Cardiac fibroblast (primary cell): ENCODE results near the gene SETD4.

Experiments used
- DNase-seq, 2 donors: peaks; one replicate each; pipeline versions ENCODE4 v3.0.0 to v3.0.0-alpha.2; 2010; ENCODE audit warnings: low read depth in 2 of 2
- H3K4me3 ChIP-seq, 2 donors: replicated peaks in 1 of 2; 1 replicate in 1 of 2; 2 replicates in 1 of 2; pipeline ENCODE4 v1.5.1; 2011; ENCODE audit warnings: low read depth in 2 of 2, low read length in 2 of 2, mild to moderate bottlenecking in 2 of 2, moderate library complexity in 1 of 2
- TF ChIP-seq, protein P1 (sequence below): IDR thresholded peaks from one replicate; pipeline ENCODE4 v1.5.1; 2011; ENCODE audit warnings: low read depth, mild to moderate bottlenecking, low read length, inconsistent platforms

Gene SETD4

DNA sequence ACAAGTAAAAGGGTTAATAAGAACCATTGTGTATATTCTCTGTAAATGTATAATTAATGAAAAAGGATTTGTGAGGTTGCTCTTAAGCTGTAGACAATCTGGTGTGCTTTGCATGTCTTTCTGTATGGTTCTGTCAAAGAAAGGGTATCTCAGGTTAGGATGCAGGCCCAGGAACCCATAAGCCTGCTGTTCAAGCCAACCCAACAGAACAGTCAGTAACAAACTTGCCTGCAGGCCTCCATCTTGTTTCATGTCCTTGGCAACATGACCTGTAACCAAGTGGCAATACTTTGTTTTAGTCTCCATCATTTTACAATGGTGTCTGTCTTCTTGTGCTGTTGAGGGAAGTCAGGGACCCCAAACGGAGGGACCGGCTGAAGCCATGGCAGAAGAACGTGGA, 38.7 kb upstream of the SETD4 start:
- TF ChIP-seq, protein P1, sequence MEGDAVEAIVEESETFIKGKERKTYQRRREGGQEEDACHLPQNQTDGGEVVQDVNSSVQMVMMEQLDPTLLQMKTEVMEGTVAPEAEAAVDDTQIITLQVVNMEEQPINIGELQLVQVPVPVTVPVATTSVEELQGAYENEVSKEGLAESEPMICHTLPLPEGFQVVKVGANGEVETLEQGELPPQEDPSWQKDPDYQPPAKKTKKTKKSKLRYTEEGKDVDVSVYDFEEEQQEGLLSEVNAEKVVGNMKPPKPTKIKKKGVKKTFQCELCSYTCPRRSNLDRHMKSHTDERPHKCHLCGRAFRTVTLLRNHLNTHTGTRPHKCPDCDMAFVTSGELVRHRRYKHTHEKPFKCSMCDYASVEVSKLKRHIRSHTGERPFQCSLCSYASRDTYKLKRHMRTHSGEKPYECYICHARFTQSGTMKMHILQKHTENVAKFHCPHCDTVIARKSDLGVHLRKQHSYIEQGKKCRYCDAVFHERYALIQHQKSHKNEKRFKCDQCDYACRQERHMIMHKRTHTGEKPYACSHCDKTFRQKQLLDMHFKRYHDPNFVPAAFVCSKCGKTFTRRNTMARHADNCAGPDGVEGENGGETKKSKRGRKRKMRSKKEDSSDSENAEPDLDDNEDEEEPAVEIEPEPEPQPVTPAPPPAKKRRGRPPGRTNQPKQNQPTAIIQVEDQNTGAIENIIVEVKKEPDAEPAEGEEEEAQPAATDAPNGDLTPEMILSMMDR: no peak
- DNase-seq: no peak
- no peak overlapping the region for H3K4me3 ChIP-seq

DNA sequence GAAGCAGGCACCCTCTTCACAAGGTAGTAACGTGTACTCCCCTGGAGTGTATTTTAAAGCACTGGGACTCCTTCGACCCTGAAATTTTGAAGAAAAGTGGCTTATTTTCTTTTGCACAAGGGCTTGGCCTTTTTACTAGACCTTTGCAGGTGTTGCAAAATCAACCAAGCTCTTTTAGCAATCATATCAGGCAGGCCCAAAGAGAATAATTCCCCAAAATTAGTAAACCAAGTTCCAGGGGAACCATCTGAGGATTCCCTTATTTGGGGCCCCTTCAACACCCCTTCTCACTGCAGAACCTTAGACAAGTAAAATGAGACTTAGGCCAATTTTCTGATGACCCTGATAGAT, 37.8 kb upstream of the SETD4 start:
- DNase-seq: no peak
- no peak overlapping the region for H3K4me3 ChIP-seq
- TF ChIP-seq, protein P1: no peak

DNA sequence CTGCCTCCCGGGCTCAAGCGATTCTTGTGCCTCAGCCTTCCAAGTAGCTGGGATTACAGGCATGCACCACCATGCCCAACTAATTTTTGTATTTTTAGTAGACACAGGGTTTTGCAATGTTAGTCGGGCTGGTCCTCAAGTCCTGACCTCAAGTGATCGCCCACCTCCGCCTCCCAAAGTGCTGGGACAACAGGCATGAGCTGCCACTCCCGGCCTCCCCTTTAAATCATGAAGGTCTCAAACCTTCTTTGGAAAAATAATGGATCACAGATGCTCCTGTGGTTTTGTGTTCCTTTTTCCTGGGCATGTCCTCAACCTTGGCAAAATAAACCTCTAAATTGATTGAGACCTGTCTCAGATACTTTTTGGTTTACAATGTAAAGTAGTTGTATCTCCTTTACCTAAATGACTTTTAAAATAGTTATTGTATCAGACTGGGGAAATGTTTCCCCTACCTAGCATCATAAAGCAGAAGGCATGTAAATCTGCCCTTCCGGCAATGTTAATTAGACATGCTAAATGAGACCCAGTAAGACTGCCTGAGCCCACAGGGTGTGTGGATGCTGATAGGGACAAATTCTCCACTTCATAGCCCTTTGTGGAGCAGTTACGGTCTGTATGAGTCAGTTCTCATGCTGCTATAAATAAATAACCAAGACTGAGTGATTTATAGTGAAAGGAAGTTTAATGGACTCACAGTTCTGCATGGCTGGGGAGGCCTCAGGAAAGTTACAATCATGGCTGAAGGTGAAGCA, 37.3 kb upstream of the SETD4 start:
- H3K4me3 ChIP-seq: no peak overlapping the region
- no peak for DNase-seq
- TF ChIP-seq, protein P1: no peak

DNA sequence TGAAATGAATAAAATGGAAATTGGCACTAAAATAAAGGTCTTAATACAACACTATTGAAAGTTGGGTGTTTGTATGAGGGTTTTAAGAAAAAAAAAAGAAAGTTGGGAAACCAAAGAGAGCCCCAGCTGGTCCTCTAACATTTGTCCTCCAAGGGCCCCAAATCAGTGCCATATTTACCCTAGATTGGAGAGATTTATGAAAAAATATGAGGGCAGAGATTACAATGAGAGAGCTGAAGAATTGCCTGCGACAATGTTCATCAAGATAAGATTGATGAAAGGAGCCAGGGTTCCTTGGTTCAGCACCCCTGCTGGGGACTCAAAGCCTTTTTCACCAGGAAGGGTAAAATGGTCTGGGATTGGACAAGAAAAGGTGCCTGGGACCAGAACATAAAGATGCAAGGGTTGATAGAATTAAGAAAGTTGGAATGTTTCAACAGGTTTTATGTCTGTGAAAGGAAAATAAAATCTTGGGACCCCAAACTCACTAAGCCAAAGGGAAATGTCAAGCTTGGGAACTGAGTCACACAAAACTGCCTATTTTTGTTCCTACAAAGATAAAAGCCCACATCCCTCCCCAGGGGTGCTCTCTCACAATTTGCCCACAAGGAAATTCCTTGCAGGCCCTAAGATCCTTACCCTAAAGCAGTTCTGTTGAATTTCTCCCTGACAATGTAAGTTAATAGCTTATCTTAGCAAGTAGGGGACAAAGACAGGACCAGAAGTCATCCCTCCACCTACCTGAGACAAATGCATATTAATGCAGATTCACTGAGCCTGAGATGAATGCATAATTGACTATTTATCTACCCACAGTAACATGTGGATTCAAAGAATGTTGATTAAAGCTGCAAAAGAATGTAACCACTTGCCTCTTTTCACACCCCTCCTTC, 36.3 kb upstream of the SETD4 start:
- H3K4me3 ChIP-seq: no peak overlapping the region
- TF ChIP-seq, protein P1: no peak
- no peak for DNase-seq

DNA sequence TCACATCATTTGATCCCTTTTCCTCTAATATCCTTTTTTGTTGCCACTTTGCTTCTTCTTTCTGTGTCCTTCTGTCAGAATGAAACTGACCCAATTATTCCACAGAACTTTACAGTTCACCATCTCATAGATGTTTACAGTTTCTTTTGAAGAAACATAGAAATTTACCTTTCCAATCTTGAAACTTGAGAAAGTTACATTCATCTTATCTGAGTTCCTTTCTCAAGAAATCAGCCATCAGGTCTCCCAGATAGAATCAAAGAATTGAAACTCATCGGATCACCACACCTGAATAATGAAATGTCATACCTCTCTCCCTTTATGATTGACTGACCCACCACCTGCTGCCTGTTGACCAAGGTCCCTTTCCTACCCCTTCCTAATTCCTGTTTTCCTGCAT, 33.2 kb upstream of the SETD4 start:
- TF ChIP-seq, protein P1: no peak

DNA sequence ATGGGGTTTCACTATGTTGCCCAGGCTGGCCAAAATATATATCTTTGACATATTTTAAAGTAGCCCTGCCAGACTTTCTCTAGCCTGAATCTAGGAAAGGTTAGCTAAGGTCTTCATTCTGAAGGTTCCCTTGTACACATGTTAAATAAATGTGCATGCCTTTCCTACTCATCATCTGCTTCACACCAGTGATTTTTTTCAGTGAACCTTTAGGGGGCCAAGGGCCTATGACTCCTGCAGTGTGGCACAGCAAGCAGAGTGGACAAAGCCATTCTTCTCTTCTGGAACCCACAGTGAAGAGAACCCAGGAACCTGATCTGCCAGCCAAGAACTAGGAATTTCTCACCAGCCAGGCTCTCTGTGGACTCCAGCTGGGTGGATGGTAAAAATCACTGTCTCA, 32.4 kb upstream of the SETD4 start:
- no peak overlapping the region for H3K4me3 ChIP-seq
- TF ChIP-seq, protein P1: no peak
- no peak for DNase-seq

More for the DNA sequence above, 33.2 kb upstream of the SETD4 start:
- no peak for DNase-seq
- H3K4me3 ChIP-seq: no peak overlapping the region
